NCI-H774 (cell line): Measurements from ENCODE around the gene PSMD1.
"Not testable (repeated sequence)": the region's sequence is repeated elsewhere in the genome, so short reads cannot be mapped to it uniquely, and the experiment has no call there.

Experiments
- DNase-seq: peaks from one replicate; lab custom pipeline; 2025; lab: John Stamatoyannopoulos, UW

Gene PSMD1

DNA sequence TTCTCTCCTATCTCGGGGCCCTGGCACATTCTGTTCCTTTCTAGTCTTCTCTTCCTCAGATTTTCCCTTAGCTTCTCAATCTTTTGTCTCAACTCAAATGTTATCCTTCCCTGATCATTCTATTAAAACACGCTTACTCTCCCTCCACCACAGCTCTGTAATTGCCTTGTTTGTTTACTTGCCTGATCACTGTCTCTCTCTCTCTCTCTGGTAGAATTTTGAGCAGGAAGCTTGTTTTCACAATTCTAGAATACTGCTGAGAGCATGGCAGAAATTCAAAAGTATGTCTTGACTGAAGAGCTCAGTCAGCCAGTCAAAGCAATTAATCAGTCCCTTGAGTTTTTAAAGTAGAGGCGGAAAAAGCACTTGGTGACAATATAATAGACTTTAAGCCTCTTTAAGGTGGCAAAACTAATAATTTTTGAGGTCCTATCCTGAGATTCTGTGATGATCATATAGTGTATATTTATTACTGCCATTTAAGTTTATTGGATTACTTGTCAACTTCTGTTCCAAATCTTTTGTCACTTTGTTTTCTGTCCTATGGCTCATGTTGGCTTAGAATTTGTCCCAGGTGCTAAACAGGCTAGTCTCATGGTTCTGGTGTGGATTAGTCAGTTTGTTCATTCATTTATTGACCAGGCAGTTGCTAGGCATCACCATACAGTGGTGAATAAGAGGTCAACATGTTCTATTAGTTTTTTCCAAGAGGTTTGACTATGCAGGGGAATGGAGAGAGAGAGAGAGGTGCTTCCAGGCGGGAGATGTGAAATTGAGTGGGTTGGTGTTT lies 2.3 kb downstream of the PSMD1 start:
- no peak for DNase-seq

- DNase-seq, result no peak
Measured at GRCh38 chr2:231059756-231060155, 3.1 kb downstream of the PSMD1 start.

DNA sequence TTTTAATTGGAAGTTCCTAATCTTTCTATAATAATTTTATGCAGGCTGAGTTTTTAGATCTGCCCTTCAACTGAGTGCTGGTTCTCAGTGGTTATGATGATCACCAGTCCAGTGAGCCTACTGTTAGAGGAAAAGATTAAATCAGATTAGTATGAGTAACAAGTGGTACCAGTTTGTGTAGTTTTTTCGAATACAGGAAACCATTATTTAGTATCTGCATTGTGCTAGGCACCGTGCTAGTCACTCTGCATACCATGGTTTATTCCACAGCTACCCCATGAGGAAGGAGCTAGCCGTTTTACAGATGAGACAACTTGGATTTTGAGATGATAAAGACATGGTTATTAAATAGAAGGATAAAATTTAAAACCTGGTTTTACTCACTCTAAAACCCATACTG lies 6.1 kb downstream of the PSMD1 start:
- DNase-seq, result no peak

DNA sequence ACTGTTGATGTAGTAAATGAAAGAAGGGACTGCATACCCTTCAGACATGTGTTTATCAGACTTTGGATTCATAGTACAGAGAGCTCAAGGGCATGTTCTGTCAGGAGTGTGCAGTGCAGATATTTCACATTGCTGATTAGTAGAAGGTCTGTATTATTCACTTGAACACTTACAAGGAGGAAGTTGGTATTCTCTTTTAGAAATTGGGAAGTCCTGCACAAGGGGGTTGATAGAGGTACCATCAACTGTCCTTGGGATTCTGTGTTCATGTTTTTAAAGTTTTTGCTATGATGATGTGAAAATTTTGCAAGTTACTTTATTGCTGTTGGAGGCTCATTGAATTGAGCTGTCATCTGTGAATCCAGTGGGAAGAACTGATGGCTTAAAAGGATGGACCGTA lies 6.7 kb downstream of the PSMD1 start:
- DNase-seq, result no peak

DNA sequence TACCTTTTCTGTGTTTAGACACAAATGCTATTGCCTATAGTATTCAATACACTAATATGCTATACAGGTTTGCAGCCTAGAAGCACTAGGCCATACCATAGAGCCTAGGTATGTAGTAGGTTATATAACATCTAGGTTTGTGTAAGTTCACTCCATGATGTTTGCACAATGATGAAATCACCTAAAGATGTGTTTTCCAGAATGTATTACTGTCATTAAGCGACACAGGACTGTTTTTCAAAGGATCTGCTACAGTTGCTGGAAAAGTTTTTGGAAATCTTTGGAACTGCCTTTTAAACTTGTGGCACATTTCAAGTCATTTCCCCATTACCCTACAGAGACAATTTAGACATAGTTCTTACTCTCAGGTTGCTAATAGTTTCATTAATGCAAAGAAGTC lies 9.3 kb downstream of the PSMD1 start:
- DNase-seq, result no peak

DNA sequence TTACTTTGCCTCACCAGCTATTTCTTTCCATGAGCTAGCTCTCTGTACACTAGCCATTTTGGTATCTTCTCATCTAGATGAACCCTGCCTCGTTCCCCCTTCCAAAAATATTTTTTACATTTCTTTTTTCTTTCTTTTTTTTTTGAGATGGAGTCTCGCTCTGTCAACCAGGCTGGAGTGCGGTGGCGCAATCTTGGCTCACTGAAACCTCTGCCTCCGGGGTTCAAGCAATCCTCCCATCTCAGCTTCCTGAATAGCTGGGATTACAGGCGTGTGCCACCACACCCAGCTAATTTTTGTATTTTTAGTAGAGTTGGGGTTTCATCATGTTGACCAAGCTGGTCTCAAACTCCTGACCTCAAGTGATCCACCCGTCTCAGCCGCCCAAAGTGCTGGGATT lies 10.9 kb downstream of the PSMD1 start:
- not testable (repeated sequence) for DNase-seq

- no peak for DNase-seq
Measured at GRCh38 chr2:231068525-231069222, 12.0 kb downstream of the PSMD1 start.

DNA sequence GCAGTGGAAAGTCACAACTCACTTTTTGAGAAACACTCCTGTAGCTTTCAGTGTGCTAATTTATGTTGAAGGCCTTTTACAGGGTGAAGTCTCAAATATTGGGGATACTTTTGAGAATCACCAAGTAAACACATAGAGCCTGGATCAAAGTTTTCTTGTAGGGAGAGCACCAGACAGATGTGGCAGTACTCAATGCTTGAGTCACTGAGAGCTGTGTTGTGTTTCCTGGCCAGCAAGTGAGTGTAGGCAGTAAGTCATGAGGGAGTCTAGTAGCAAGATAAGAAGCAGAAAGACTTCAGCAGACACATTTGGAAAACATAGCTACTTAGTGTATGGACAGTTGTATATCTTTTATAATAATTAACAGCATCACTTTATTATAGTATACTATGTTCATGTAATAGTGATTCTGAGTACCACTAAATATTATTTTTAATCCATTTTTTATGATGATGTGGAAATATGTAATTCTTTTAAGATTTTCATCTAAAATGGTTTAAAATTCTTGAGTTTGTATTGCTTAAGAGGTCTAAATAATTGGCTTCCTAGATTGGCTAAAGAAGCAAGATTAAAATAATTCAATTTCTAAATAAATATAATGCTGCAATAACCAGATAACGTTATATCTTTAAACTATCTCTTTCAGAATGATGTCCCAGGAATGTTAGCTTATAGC lies 12.8 kb downstream of the PSMD1 start:
- no peak for DNase-seq

GRCh38 chr2:231084565-231084964 lies 27.9 kb downstream of the PSMD1 start:
- no peak for DNase-seq

DNA sequence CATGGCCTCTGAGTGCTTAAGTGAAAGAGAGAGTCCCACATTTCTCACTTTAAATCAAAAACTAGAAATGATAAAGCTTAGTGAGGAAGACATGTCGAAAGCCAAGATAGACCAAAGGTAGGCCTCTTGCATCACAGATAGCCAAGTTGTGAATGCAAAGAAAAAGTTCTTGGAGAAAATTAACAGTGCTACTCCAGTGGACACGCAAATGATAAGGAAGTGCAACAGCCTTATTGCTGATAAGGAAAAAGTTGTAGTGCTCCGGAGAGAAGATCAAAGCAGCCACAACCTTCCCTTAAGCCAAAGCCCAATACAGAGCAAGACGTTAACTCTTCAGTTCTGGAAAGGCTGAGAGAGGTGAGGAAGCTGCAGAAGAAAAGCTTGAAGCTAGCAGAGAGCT lies 32.1 kb downstream of the PSMD1 start:
- no peak for DNase-seq

- DNase-seq, result no peak
Measured at GRCh38 chr2:231093933-231094332, 37.3 kb downstream of the PSMD1 start.

- no peak for DNase-seq
Measured at GRCh38 chr2:231094736-231095346, 38.2 kb downstream of the PSMD1 start.

DNA sequence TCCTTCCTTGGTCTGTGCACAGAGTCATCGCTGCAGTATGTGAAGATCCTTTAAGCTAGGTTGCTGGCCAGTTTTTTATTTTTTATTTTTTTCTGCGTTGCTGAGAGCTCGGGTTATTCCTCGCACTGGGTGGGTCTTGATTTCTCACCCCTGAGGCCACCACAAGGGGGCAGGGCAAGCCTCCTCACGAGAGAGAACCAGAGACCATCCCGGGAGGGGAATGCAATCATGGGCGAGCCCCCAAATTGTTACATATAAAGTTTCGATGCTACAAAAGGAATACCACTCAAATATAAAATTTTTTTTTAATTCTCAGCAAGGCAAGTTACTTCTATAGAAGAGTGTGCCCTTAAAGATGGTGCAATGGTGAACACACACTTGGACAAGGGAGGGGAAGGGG lies 43.3 kb downstream of the PSMD1 start:
- DNase-seq, result no peak

DNA sequence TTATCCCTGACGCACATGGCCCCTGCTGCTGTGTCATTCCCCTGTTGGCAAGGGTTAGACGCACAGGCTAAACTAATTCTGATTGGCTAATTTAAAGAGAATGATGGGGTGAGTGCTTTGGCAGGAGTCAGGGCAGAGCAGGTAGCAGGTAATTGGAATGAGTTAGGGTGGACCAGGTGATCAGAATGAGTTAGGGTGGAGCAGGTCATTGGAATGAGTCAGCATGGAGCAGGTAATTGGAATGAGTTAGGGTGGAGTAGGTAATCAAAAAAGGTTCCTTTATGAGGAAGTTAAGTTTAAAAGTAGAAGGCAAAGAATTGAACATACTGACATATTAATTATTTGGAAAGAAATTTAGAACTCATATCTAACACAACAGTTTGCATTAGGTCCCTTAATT lies 43.7 kb downstream of the PSMD1 start:
- not testable (repeated sequence) for DNase-seq

GRCh38 chr2:231100990-231101389 lies 44.3 kb downstream of the PSMD1 start:
- DNase-seq, result no peak

GRCh38 chr2:231102772-231103171 lies 46.1 kb downstream of the PSMD1 start:
- no peak for DNase-seq

DNA sequence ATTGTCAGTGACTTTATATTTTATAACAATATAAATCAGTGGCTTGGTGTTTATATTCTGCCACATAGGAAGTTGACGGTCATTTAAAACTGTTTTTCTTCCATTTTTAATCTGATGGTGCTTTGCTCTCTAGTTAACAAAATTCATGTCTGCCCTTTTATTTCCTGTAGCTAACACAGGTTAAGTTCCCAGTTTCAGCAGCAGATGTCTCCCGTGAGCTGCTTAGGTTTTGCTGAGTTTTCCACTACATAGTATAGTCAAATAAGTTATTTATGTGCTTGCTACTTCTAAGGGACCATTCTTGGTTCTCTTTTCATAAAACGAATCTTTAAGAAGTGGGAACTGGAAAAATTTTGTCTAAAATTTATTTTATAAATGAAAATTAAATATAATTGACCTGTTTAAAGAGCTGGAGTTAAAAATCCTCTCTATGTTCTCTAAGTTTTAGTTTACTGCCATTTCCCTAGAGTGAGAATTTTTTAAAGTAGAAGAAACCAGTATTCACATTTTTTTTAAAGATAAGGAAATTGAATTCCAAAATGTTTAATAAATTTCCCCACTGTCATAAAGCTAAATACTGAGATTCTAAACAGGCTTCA lies 47.5 kb downstream of the PSMD1 start:
- DNase-seq, result no peak

- DNase-seq, result no peak
Measured at GRCh38 chr2:231110551-231110950, 53.9 kb downstream of the PSMD1 start.

GRCh38 chr2:231111987-231112386 lies 55.3 kb downstream of the PSMD1 start:
- DNase-seq, result no peak

GRCh38 chr2:231113489-231113888 lies 56.8 kb downstream of the PSMD1 start:
- no peak for DNase-seq

DNA sequence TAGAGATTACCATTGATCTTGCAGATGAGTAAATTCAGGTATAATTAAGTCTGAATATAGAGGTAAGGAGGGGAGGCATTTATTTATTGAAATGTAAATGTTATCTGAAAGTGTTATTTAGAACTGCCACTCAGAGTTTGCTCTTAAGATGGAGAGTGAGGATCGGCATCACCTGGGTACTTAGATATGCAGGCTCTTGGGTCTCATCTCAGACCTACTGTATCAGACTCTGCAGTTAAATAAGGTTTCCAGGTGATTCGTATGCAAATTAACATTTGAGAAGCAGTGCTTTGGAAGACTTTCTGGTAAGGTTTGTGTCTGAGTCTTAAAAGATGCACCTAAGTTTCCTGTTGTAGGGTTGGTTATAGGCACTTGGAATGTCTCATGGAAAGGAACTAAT lies 59.0 kb downstream of the PSMD1 start:
- no peak for DNase-seq

DNA sequence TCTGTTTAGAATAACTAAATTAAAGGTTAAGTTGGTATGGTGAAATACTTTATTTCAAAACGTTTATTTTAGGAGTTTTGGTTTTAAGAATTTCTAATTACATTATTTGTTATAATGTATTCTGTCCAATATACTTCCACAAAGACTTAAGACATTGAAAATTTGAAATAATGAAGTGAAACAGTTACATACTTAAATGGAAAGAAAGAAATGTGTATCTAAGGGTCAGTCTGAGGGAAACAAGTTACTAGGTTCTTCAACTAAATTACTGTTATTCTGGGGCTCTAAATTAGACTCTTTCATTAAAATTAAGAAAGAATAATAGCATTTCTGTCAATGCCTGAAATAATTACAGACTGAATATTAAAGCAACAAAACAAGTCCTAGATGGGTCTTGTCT lies 60.5 kb downstream of the PSMD1 start:
- DNase-seq, result no peak
